ENCODE measurements around the gene FHOD1. TPM values are rescaled to one million over a fixed set of nuclear protein-coding genes. Genes with fewer than 3 reads are reported as not detected.
A peak's percentile ranks its signal among the peaks of the same experiment; 100 is the strongest.

FHOD1 gene
- 10 to 100 TPM; 15.8 to 28.2 (median 18.6) TPM for polyA plus RNA-seq (ENCODE audit: insufficient read length in 10 of 10)
- long read RNA-seq, donor 1, partial matches to known transcripts, result 0 of 1 reads
- long read RNA-seq, donor 1, other reads (novel, unspliced or antisense), result 0 of 1 reads
- long read RNA-seq, donor 2, partial matches to known transcripts, result 0 of 1 reads
- long read RNA-seq, donor 2, other reads (novel, unspliced or antisense), result 0 of 1 reads
- long read RNA-seq, donor 3, result 0 reads
- long read RNA-seq, donor 4, partial matches to known transcripts, result 0 of 1 reads
- long read RNA-seq, donor 4, other reads (novel, unspliced or antisense), result 0 of 1 reads
- long read RNA-seq, donor 5, partial matches to known transcripts, result 5 of 6 reads
- long read RNA-seq, donor 5, other reads (novel, unspliced or antisense), result 0 of 6 reads
- long read RNA-seq, donor 6, result 0 reads
- long read RNA-seq, donor 7, partial matches to known transcripts, result 0 of 1 reads
- long read RNA-seq, donor 7, other reads (novel, unspliced or antisense), result 0 of 1 reads
- long read RNA-seq, donor 8, partial matches to known transcripts, result 0 of 1 reads
- long read RNA-seq, donor 8, other reads (novel, unspliced or antisense), result 0 of 1 reads
- long read RNA-seq, donor 9, result 0 reads

DNA sequence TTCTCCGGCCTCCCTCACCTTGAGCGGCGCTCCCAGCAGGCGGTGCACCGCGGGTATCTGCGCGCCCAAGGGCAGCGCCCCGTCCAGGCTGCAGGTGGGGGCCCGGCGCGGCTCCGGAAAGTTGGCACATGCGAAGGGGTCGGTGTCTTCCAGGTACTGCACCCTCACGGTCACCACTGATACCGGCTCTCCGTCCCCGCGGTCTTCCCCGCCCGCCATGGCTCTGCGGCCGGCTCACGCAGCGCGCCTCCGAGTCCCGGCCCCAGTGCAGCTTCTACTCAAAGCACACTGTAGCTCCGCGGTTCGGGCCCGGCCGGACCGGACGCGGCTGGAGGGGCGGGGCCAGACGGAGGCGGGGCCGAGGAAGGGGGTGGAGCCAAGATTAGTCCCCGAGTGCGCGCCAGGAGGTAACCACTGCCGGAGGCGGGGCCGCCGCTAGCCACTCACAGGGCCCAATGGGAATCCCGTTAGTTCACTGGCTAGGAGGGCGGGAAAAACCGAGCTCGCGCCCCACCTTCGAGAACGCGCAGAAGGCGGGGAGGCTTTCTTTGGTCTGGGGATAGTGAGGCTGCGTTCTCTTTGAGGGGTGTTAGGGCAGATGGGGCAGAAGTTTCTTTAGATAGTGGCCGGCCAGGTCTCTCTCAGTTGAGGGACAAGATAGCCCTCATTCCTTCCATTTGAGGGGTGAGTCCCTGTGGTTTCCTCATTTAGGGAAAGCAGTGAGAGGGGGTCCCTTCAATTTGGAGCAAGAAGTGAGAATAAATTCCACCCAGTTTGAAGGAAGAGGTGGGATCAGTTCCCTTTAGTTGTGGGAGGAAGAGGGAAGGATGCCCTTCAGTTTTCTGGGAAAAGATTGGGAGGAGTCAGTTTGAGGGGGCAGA is at the start of gene FHOD1:
TSS of gene FHOD1 (minus strand) at position 290 of the 881 bp plus-strand sequence. CDS start at position 219, 71 bp downstream.
- peak; percentile 92 to 96 (median 94) for DNase-seq

- peak in 1 of 3 donors; percentile 48 for DNase-seq
Measured at GRCh38 chr16:67296420-67296819, 49.1 kb upstream of the FHOD1 start.

DNA sequence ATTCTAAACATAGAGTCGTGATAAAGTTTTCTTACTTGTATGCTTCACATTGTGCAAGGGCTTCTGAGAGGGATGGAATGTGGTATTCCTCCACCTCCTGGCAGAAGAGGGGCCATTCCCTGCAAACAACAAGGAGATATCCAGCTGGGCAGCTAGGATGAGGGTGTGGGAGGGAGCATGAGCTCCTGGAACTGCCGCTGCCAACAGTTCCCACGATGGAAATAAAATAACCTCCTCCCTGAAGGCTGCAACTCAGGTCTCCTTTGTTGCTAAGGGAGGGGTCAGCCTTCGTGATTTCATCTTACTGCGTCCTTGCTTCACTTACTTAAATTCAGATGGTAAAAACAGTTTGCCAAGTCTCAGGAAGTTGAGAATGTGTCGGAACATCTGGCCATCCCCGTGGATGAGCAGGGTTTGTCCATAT is 47.7 kb upstream of the FHOD1 start:
- DNase-seq, result peak in 1 of 3 donors; percentile 70

- no peak for DNase-seq
Measured at GRCh38 chr16:67294171-67294757, 47.0 kb upstream of the FHOD1 start.

DNA sequence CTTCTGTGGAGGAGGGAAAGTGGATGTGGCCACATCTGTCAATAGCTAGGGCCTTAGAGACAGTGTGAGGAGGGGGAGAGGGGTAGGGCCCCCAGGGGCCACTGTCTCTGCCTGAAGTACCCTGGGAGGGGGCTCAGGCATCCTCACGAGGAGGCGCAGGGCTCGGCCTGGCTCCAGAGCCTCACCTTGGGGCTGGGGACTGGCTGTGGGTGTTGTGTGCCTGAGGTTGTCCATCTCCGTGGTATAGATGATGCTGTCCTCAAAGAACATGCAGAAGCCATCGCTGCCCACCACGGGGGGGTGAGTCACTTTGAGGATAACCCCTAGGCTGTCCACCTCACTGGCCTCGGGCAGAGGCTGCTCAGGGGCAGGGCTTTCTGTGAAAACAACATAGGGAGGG is 44.2 kb upstream of the FHOD1 start:
- no peak for DNase-seq

DNA sequence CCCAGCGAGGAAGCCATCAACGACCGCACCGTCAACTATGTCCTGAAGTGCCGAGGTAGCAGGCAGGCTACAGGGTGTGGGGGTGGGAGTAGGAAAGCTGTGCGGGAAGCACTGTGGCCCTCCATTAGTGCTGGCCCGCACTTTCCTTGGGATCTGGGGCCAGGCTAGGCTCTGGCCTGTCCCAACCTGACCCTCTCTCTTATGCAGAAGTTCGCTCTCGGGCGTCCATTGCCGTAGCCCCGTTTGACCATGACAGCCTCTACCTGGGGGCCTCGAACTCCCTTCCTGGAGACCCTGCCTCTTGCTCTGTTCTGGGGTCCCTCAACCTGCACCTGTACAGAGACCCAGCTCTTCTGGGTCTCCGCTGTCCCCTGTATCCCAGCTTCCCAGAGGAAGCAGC is 40.7 kb upstream of the FHOD1 start:
- DNase-seq, result no peak

GRCh38 chr16:67286441-67287235 is 39.4 kb upstream of the FHOD1 start:
- no peak for DNase-seq

DNA sequence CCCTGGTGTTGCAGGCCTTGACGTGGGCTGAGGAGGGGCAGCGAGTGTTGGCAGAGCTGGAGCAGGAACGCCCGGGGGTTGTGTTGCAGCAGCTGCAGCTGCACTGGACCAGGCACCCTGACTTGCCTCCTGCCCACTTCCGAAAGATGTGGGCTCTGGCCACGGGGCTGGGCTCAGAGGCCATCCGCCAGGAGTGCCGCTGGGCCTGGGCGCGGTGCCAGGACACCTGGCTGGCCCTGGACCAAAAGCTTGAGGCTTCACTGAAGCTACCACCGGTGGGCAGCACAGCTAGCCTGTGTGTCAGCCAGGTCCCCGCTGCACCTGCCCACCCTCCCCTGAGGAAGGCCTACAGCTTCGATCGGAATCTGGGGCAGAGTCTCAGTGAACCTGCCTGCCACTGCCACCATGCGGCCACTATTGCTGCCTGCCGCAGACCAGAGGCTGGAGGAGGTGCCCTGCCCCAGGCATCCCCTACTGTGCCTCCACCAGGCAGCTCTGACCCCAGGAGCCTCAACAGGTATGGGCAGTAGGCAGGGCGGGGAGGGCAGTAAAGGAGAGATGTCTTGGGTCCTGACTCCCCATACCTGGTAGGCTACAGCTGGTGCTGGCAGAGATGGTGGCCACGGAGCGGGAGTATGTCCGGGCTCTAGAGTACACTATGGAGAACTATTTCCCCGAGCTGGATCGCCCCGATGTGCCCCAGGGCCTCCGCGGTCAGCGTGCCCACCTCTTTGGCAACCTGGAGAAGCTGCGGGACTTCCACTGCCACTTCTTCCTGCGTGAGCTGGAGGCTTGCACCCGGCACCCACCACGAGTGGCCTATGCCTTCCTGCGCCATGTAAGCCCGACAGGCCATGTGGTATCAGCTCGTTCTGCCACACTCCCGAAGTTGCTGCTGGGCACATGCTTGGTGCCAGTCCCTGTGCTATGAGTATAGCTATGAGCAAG is 37.7 kb upstream of the FHOD1 start:
- DNase-seq, result peak in 1 of 3 donors; percentile 23

DNA sequence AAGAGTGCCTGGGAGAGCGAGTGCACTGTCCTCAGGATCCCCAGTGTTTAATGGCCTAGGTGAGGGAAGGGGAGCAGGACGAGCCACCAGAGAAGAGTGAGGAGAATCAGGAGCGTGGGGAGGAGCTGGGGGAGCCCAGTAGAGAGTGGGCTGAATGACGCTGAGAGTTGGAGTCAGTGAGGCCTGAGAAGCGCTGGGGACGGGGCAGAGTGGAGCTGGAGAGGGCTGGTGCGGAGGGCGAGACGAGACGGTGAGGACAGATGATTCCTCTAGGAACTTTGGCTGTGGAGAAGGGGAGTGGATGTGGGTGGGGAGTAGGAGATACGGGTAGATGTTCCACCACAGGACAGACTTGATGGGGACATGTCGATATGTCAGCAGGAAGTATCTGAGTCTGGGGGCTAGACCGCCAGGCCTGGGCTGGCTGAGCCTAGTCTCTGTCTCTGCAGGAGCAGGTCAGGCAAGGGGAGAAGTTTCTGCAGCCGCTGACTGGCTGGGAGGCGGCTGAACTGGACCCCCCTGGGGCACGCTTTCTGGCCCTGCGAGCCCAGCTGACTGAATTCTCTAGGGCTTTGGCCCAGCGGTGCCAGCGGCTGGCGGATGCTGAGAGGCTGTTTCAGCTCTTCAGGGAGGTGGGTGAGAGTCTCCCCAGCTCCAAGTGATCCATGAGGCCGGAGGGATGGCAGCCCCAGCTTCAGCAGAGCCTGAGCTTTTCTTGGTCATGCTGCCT is 36.7 kb upstream of the FHOD1 start:
- DNase-seq, result no peak

DNA sequence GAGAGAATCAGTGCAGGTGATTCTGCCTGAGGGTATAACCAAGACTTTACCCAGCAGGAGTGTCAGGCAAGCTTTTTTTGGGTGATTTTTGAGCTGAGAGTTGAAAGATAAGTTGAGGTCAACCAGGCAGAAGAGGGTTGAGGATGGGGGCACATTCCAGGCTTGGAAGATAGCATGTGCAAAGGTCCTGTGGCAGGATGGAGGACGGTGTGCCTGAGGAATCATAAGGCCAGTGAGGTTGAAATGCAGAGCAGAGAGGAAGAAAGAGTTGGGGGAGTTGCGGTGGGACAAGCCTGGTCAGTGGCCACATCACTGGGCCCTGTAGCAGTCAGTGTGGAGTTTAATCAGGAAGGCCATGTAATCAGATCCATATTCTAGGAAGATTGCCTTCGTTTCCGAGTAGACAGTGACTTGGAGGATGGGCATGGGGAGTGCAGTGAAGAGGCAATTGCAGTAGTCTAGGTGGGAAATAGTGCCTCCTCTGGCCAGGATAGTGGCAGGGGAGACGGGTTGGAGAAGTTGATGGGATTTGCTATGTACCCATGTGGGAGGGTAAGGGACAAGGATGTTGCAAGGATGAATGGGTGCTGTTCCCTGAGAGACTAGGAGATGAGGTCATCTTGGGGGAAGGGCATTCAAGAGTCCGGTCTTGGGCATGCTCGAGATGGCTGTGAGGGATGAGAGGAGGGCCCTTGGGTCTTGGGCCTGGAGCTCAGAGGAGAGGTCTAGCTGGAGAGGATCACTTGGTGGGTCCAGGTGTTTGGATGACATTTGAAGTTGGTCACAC is 36.0 kb upstream of the FHOD1 start:
- no peak for DNase-seq

DNA sequence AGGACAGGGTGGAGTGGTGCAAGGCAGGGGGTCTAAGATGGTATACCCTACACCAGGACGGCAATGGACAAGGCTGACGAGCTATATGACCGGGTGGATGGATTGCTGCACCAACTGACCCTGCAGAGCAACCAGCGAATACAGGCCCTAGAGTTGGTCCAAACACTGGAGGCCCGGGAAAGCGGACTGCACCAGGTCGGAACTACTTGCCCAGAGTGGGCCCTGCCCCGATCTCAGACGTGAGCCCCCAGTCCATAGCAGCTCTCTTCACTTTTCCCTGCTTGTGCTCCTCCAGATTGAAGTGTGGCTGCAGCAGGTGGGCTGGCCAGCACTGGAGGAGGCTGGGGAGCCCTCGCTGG is 35.1 kb upstream of the FHOD1 start:
- no peak for DNase-seq

DNA sequence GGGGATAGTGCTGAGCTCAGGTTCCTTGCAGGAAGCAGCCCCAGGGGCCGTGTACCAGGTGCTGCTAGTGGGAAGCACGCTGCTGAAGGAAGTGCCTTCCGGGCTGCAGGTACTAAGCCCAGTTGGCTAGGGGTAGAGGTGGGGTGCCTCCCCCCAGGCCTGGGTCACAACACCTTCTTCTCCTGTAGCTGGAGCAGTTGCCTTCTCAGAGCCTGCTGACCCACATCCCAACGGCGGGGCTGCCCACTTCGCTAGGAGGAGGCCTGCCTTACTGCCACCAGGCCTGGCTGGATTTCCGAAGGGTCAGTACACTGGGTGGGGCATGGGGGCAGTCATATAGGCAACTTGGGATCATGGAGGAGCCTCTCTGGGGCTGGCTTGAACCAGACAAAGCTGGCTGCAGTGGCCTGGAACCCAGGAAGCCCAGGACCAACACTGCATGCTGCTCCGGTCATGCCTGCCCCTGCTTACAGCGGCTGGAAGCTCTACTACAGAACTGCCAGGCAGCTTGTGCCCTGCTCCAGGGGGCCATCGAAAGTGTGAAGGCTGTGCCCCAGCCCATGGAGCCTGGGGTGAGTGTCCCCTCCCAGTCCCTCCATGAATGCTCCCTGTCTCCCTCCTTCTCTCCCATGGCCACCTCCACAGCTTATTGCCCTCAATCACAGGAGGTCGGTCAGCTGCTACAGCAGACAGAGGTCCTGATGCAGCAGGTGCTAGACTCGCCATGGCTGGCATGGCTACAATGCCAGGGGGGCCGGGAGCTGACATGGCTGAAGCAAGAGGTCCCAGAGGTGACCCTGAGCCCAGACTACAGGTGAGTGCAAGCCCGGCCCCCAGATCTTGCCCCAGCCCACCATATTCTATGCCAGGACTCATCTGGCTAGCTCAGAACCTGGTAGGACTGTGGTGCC is 34.5 kb upstream of the FHOD1 start:
- no peak for DNase-seq

GRCh38 chr16:67280090-67281015 is 33.1 kb upstream of the FHOD1 start:
- DNase-seq, result no peak

- DNase-seq, result peak; percentile 65 to 88 (median 81)
Measured at GRCh38 chr16:67279296-67280089, 32.2 kb upstream of the FHOD1 start, which contains the start of gene PLEKHG4. Gene PLEKHG4 (plus strand): TSS chr16:67279532. CDS start chr16:67280045, 513 bp downstream.

GRCh38 chr16:67278773-67279295 is 31.6 kb upstream of the FHOD1 start:
- peak in 1 of 3 donors; percentile 51 for DNase-seq
